H1 (cell line): ENCODE data around the gene THOC6. TPM values are rescaled to one million over a fixed set of nuclear protein-coding genes. Genes with fewer than 3 reads are reported as not detected.

Experiments
- CTCF ChIA-PET: fragments of 300-600 bp; sonication (Branson Sonifier 250); formaldehyde crosslinking; loops from one replicate; lab custom pipeline; 2021; ENCODE audit not compliant: partially characterized antibody; lab: Charles Lee
- POLR2A ChIA-PET: fragments of 300-600 bp; sonication (Branson Sonifier 250); formaldehyde crosslinking; loops from one replicate; lab custom pipeline; 2021; ENCODE audit warnings: inconsistent platforms; ENCODE audit not compliant: partially characterized antibody; lab: Charles Lee
- DNase-seq, 2 experiments: peaks; one replicate each; pipeline versions ENCODE4 v3.0.0 to v3.0.0-alpha.2; 2010 to 2022; ENCODE audit warnings: low spot score in 2 of 2, low read depth in 1 of 2, mixed read lengths in 1 of 2
- FAIRE-seq: peaks from 2 replicates; lab custom pipeline; 2011; peaks lifted over from hg19 to GRCh38; lab: Jason Lieb, UNC
- H2AFZ ChIP-seq: 2 replicates; pipeline ENCODE4 v1.8.1; 2012; ENCODE audit warnings: low read length, inconsistent platforms
- H2AK5ac ChIP-seq: 2 replicates; pipeline ENCODE4 v1.6.1; 2013; ENCODE audit warnings: low read depth, low read length
- H2BK120ac ChIP-seq: replicated peaks from 2 replicates; pipeline ENCODE3; 2013; ENCODE audit warnings: low read depth, low read length, inconsistent platforms
- H2BK12ac ChIP-seq: 2 replicates; pipeline ENCODE4 v1.6.1; 2013; ENCODE audit warnings: low read depth, low read length
- H2BK15ac ChIP-seq: 2 replicates; pipeline ENCODE4 v1.6.1; 2013; ENCODE audit warnings: low read length
- H2BK20ac ChIP-seq: 2 replicates; pipeline ENCODE4 v1.6.1; 2013; ENCODE audit warnings: low read length
- H2BK5ac ChIP-seq: 2 replicates; pipeline ENCODE4 v1.6.1; 2013; ENCODE audit warnings: low read depth, low read length
- H3K14ac ChIP-seq: 2 replicates; pipeline ENCODE4 v1.6.1; 2013; ENCODE audit warnings: inconsistent platforms; ENCODE audit not compliant: insufficient read length
- H3K18ac ChIP-seq: 2 replicates; pipeline ENCODE4 v1.6.1; 2013; ENCODE audit warnings: low read length; ENCODE audit errors: extremely low read depth
- H3K23ac ChIP-seq: 2 replicates; pipeline ENCODE4 v1.6.1; 2013; ENCODE audit warnings: inconsistent platforms; ENCODE audit not compliant: insufficient read length
- H3K23me2 ChIP-seq: 2 replicates; pipeline ENCODE4 v1.6.1; 2013; ENCODE audit warnings: low read depth, low read length
- H3K27ac ChIP-seq: 2 replicates; pipeline ENCODE4 v1.6.1; 2011; ENCODE audit warnings: low read depth, low read length, inconsistent platforms
- H3K27me3 ChIP-seq, 4 experiments: replicated peaks in 1 of 4; 1 replicate in 1 of 4; 2 replicates in 3 of 4; pipeline versions ENCODE4 v1.6.1 to v1.8.1; 2011 to 2013; ENCODE audit warnings: low read length in 3 of 4, mild to moderate bottlenecking in 3 of 4, inconsistent platforms in 2 of 4, mixed read lengths in 2 of 4, moderate library complexity in 1 of 4; ENCODE audit not compliant: control insufficient read depth in 3 of 4, insufficient read depth in 3 of 4; ENCODE audit errors: extremely low read depth in 1 of 4
- H3K36me3 ChIP-seq, 4 experiments: 2 replicates each; pipeline versions ENCODE4 v1.6.1 to v1.8.1; 2011 to 2013; ENCODE audit warnings: mild to moderate bottlenecking in 4 of 4, low read length in 3 of 4, moderate library complexity in 2 of 4, control low read depth in 1 of 4, inconsistent platforms in 1 of 4; ENCODE audit not compliant: insufficient read depth in 4 of 4, control insufficient read depth in 2 of 4
- H3K4ac ChIP-seq: replicated peaks from 2 replicates; pipeline ENCODE3; 2013; ENCODE audit warnings: low read length, low read depth, mixed read lengths, inconsistent platforms; ENCODE audit not compliant: insufficient read length
- H3K4me1 ChIP-seq, 4 experiments: replicated peaks in 1 of 4; 1 replicate in 1 of 4; 2 replicates in 3 of 4; pipeline versions ENCODE4 v1.6.1 to v1.8.1; 2011 to 2013; ENCODE audit warnings: low read length in 3 of 4, inconsistent platforms in 2 of 4, mixed read lengths in 1 of 4; ENCODE audit not compliant: insufficient read depth in 4 of 4, control insufficient read depth in 3 of 4
- H3K4me2 ChIP-seq, 2 experiments: 2 replicates each; pipeline versions ENCODE4 v1.6.1 to v1.8.1; 2011 to 2013; ENCODE audit warnings: low read depth in 2 of 2, low read length in 2 of 2, control low read depth in 1 of 2, inconsistent platforms in 1 of 2, mild to moderate bottlenecking in 1 of 2; ENCODE audit not compliant: insufficient read depth in 1 of 2
- H3K4me3 ChIP-seq, 4 experiments: fragments of 200-600, 300-600 bp in 1 of 4; sonication (generic), shearing (Covaris generic), sonication (Bioruptor Twin) in 1 of 4; 2 replicates each; pipeline versions ENCODE4 v1.5.1 to v1.8.1; 2011 to 2016; ENCODE audit warnings: low read length in 4 of 4, low read depth in 3 of 4, control low read depth in 2 of 4, inconsistent platforms in 2 of 4, mild to moderate bottlenecking in 2 of 4, mixed read lengths in 1 of 4, moderate library complexity in 1 of 4; ENCODE audit not compliant: insufficient read depth in 2 of 4; ENCODE audit errors: extremely low read depth in 1 of 4
- H3K56ac ChIP-seq: replicated peaks from 2 replicates; pipeline ENCODE3; 2013; ENCODE audit warnings: low read depth, mild to moderate bottlenecking, mixed read lengths, low read length, inconsistent platforms; ENCODE audit not compliant: insufficient read length
- H3K79me1 ChIP-seq: 2 replicates; pipeline ENCODE4 v1.6.1; 2013; ENCODE audit warnings: low read depth, low read length, control low read depth
- H3K79me2 ChIP-seq, 2 experiments: 2 replicates each; pipeline versions ENCODE4 v1.6.1 to v1.8.1; 2012 to 2013; ENCODE audit warnings: low read length in 2 of 2, mild to moderate bottlenecking in 2 of 2, inconsistent platforms in 1 of 2; ENCODE audit not compliant: insufficient read depth in 2 of 2, control insufficient read depth in 1 of 2
- H3K9ac ChIP-seq, 4 experiments: replicated peaks in 1 of 4; 1 replicate in 1 of 4; 2 replicates in 3 of 4; pipeline versions ENCODE4 v1.6.1 to v1.8.1; 2011 to 2013; ENCODE audit warnings: low read depth in 3 of 4, low read length in 3 of 4, control low read depth in 2 of 4, mild to moderate bottlenecking in 2 of 4, moderate library complexity in 2 of 4, inconsistent platforms in 1 of 4; ENCODE audit errors: extremely low read depth in 1 of 4
- H3K9me3 ChIP-seq, 2 experiments: 2 replicates each; pipeline versions ENCODE4 v1.6.1 to v1.8.1; 2012 to 2013; ENCODE audit warnings: mild to moderate bottlenecking in 2 of 2, moderate library complexity in 2 of 2, control low read depth in 1 of 2, inconsistent platforms in 1 of 2, low read depth in 1 of 2, low read length in 1 of 2, mixed read lengths in 1 of 2; ENCODE audit not compliant: insufficient read depth in 2 of 2
- H4K20me1 ChIP-seq, 2 experiments: replicated peaks in 1 of 2; 2 replicates each; pipeline versions ENCODE3 to v1.8.1; 2011 to 2013; ENCODE audit warnings: inconsistent platforms in 2 of 2, low read length in 2 of 2, mild to moderate bottlenecking in 1 of 2; ENCODE audit not compliant: insufficient read depth in 2 of 2, control insufficient read depth in 1 of 2
- H4K5ac ChIP-seq: 2 replicates; pipeline ENCODE4 v1.6.1; 2013; ENCODE audit warnings: low read length, low read depth, mixed read lengths, inconsistent platforms; ENCODE audit not compliant: insufficient read length
- H4K8ac ChIP-seq: 2 replicates; pipeline ENCODE4 v1.8.0; 2013; ENCODE audit warnings: mild to moderate bottlenecking, moderate library complexity, low read length, inconsistent platforms; ENCODE audit not compliant: insufficient read depth; ENCODE audit errors: extremely low read depth
- H4K91ac ChIP-seq: replicated peaks from 2 replicates; pipeline ENCODE3; 2013; ENCODE audit warnings: low read length, mixed read lengths, inconsistent platforms; ENCODE audit not compliant: insufficient read length
- CBX8 ChIP-seq: fragments of 300-800, 300-1000 bp; sonication (generic); IDR thresholded peaks from 2 replicates; pipeline ENCODE4 v1.7.1; 2016; ENCODE audit warnings: low read depth, low read length, borderline replicate concordance
- CEBPB ChIP-seq: IDR thresholded peaks from 2 replicates; pipeline ENCODE4 v1.6.1; 2012; ENCODE audit warnings: low read depth, low read length
- WGBS, 2 experiments: shearing (Covaris generic) in 1 of 2; methylation state at CpG; one replicate each; pipeline versions ENCODE4 v1.1.6 to v1.1.7; 2013 to 2015; ENCODE audit warnings: low lambda C conversion rate in 2 of 2, mixed read lengths in 2 of 2, inconsistent platforms in 1 of 2, low coverage in 1 of 2, missing lambda C conversion rate in 1 of 2; ENCODE audit not compliant: insufficient replicate concordance in 2 of 2, insufficient coverage in 1 of 2, insufficient read length in 1 of 2; ENCODE audit errors: extremely low coverage in 1 of 2, missing lambda C conversion rate in 1 of 2; 5-methylcytosine and 5-hydroxymethylcytosine counted together
- polyA plus RNA-seq, 7 experiments: library from polyadenylated mRNA; depleted of rRNA in 3 of 7; stranded (reverse) in 5 of 7; unstranded in 2 of 7; fragments of >200 nt in 5 of 7; fragments of 200-250 nt in 2 of 7; gene quantifications; 1 replicate in 5 of 7; 2 replicates in 1 of 7; 4 replicates in 1 of 7; pipeline versions ENCODE4 v1.2.1 to v1.2.3, GENCODE V29; 2011 to 2013; ENCODE audit warnings: missing spikeins in 2 of 7, mixed read lengths in 2 of 7
- total RNA-seq: library from RNA; stranded (reverse); fragmentation: NEBNext Ultra II Directional; extraction: Animal tissue kit (Norgen Biotek cat#: 25700); gene quantifications from 2 replicates; pipeline ENCODE4 v1.2.1, GENCODE V29; 2021

THOC6 gene
- total and polyA plus RNA-seq, 2 of the 8 experiments (the other 6 are each of a cell fraction or from before 2014, with no cell fraction given): 78.5 to 111 TPM

DNA sequence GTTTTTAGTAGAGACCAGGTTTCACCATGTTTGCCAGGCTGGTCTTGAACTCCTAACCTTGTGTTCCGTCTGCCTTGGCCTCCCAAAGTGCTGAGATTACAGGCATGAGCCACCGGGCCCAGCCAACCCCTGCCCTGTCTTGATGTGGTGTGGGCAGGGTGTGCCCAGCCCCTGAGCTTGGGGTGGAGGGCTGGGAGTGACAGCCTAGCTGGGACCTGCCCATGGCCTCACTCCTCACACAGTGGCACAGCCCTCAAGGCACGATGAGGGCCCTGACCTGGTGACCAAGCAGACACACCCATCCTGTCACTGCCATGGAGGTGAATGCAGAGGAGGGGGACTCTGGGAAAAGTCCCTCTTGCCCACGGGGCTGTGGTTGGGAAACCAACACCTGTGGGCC, 44.7 kb downstream of the THOC6 start:
- Histone ChIP-seq H3K56ac (no peak overlapping the region), H3K14ac (no peak overlapping the region), H3K23ac (no peak overlapping the region), H3K23me2 (no peaks in the 10 kb centered on the region), H2BK5ac (no peak overlapping the region), H3K18ac (no peak overlapping the region), H3K4ac (no peak overlapping the region), H4K91ac (no peak overlapping the region), H3K4me3 (no peak overlapping the region), H2BK120ac (no peak overlapping the region), H4K20me1 (peaks cover 0 to under 1% of the 10 kb centered on the region in 2 experiments), H3K4me1 (peaks cover 0 to 4% (median 1%) of the 10 kb centered on the region in 4 experiments; a peak in 2 of 7 replicates), H3K9ac (no peak overlapping the region), H3K36me3 (no peaks in the 10 kb centered on the region), H3K27ac (no peak overlapping the region), H2BK12ac (no peak overlapping the region), H3K4me2 (no peak overlapping the region), H3K27me3 (no peaks in the 10 kb centered on the region; a peak in 1 of 7 replicates), H4K8ac (no peak overlapping the region), H2AFZ (no peak overlapping the region), H2BK20ac (no peak overlapping the region), H3K79me2 (no peaks in the 10 kb centered on the region), H3K79me1 (no peaks in the 10 kb centered on the region), H2BK15ac (no peak overlapping the region), H2AK5ac (0 out of 2 replicates have a peak overlapping the region, but pooled peaks have one; percentile 39), H4K5ac (no peak overlapping the region), H3K9me3 (no peaks in the 10 kb centered on the region)
- CTCF ChIA-PET: interaction anchor here (1.2 to 2.7 kb wide), 2 partner anchors 12 to 38 kb away, joined by 4 to 13 read pairs; no protein-coding TSS in a partner anchor
- TF ChIP-seq CBX8: no peak
- no peak for TF ChIP-seq CEBPB
- DNase-seq: no peak
- WGBS, 2 experiments: 81% methylated on average over 4 of the region's 4 CpGs; no CpG with 5 or more reads in 1 of the 2 experiments
- POLR2A ChIA-PET: interaction anchor here (0.8 to 3.8 kb wide), 5 partner anchors 9 to 29 kb away, joined by 3 to 31 read pairs (median 5); partner anchors contain the start of gene ZSCAN10
- no peak for FAIRE-seq
